H9 (cell line): Measurements from ENCODE around the gene MYH11. TPM values are rescaled to one million over a fixed set of nuclear protein-coding genes. Genes with fewer than 3 reads are reported as not detected.

Experiments
- DNase-seq: peaks from one replicate; pipeline ENCODE4 v3.0.0-alpha.2; 2017
- H2AFZ ChIP-seq: one replicate; pipeline ENCODE4 v1.6.1; 2013; ENCODE audit warnings: mild to moderate bottlenecking, low read length, control low read depth, moderate library complexity
- H2AK5ac ChIP-seq: 2 replicates; pipeline ENCODE4 v1.6.1; 2013; ENCODE audit warnings: low read length, control low read depth, mixed read lengths; ENCODE audit not compliant: insufficient read length
- H2BK120ac ChIP-seq: one replicate; pipeline ENCODE4 v1.6.1; 2013; ENCODE audit warnings: low read depth, mild to moderate bottlenecking, low read length, control low read depth, inconsistent platforms; ENCODE audit not compliant: poor library complexity, severe bottlenecking
- H2BK12ac ChIP-seq: 2 replicates; pipeline ENCODE4 v1.6.1; 2013; ENCODE audit warnings: low read length, control low read depth, mixed read lengths, low read depth; ENCODE audit not compliant: insufficient read length
- H2BK15ac ChIP-seq: 2 replicates; pipeline ENCODE4 v1.6.1; 2013; ENCODE audit warnings: low read depth, low read length, control low read depth
- H2BK20ac ChIP-seq: one replicate; pipeline ENCODE4 v1.6.1; 2013; ENCODE audit warnings: low read depth, mild to moderate bottlenecking, low read length, control low read depth, inconsistent platforms; ENCODE audit not compliant: poor library complexity, severe bottlenecking
- H2BK5ac ChIP-seq: 2 replicates; pipeline ENCODE4 v1.6.1; 2013; ENCODE audit warnings: low read length, control low read depth, mixed read lengths; ENCODE audit not compliant: insufficient read length
- H3K14ac ChIP-seq: 2 replicates; pipeline ENCODE4 v1.6.1; 2013; ENCODE audit warnings: low read length, control low read depth; ENCODE audit not compliant: insufficient read depth
- H3K18ac ChIP-seq: 2 replicates; pipeline ENCODE4 v1.6.1; 2013; ENCODE audit warnings: low read depth, mild to moderate bottlenecking, mixed read lengths, low read length, control low read depth; ENCODE audit not compliant: insufficient read length
- H3K23ac ChIP-seq: 2 replicates; pipeline ENCODE4 v1.6.1; 2013; ENCODE audit warnings: low read length, control low read depth, mixed read lengths, low read depth; ENCODE audit not compliant: insufficient read length
- H3K23me2 ChIP-seq: 2 replicates; pipeline ENCODE4 v1.6.1; 2013; ENCODE audit warnings: low read depth, mild to moderate bottlenecking, mixed read lengths, low read length, control low read depth; ENCODE audit not compliant: insufficient read length, poor library complexity, severe bottlenecking
- H3K27ac ChIP-seq: 2 replicates; pipeline ENCODE4 v1.5.1; 2013; ENCODE audit warnings: low read length, control low read depth, mixed read lengths, low read depth; ENCODE audit not compliant: insufficient read length
- H3K27me3 ChIP-seq: 2 replicates; pipeline ENCODE4 v1.6.1; 2013; ENCODE audit warnings: low read length, control low read depth, inconsistent platforms; ENCODE audit not compliant: insufficient read depth
- H3K4ac ChIP-seq: 2 replicates; pipeline ENCODE4 v1.6.1; 2013; ENCODE audit warnings: low read depth, mild to moderate bottlenecking, control low read depth, inconsistent platforms, low read length, moderate library complexity
- H3K4me1 ChIP-seq: 2 replicates; pipeline ENCODE4 v1.6.1; 2013; ENCODE audit warnings: low read length, control low read depth, inconsistent platforms; ENCODE audit not compliant: insufficient read depth
- H3K4me2 ChIP-seq: 2 replicates; pipeline ENCODE4 v1.6.1; 2013; ENCODE audit warnings: low read length, control low read depth, mixed read lengths; ENCODE audit not compliant: insufficient read length, insufficient read depth
- H3K56ac ChIP-seq: 2 replicates; pipeline ENCODE4 v1.6.1; 2013; ENCODE audit warnings: low read depth, mild to moderate bottlenecking, mixed read lengths, low read length, control low read depth; ENCODE audit not compliant: insufficient read length
- H3K79me1 ChIP-seq: 2 replicates; pipeline ENCODE4 v1.6.1; 2013; ENCODE audit warnings: low read depth, mild to moderate bottlenecking, moderate library complexity, low read length, control low read depth, inconsistent platforms; ENCODE audit not compliant: insufficient read depth, poor library complexity, severe bottlenecking
- H3K79me2 ChIP-seq: 2 replicates; pipeline ENCODE4 v1.6.1; 2013; ENCODE audit warnings: low read length, control low read depth, inconsistent platforms; ENCODE audit not compliant: insufficient read depth
- H3K9ac ChIP-seq: 2 replicates; pipeline ENCODE4 v1.6.1; 2013; ENCODE audit warnings: low read length, control low read depth, mixed read lengths; ENCODE audit not compliant: insufficient read length; ENCODE audit errors: extremely low read depth
- H3K9me3 ChIP-seq: one replicate; pipeline ENCODE4 v1.6.1; 2013; ENCODE audit warnings: low read depth, low read length, inconsistent platforms; ENCODE audit not compliant: control insufficient read depth
- H3T11ph ChIP-seq: one replicate; pipeline ENCODE4 v1.6.1; 2013; ENCODE audit warnings: mild to moderate bottlenecking, low read length, control low read depth, inconsistent platforms
- H4K20me1 ChIP-seq: one replicate; pipeline ENCODE4 v1.6.1; 2013; ENCODE audit not compliant: control insufficient read depth, insufficient read length, insufficient read depth
- H4K5ac ChIP-seq: 2 replicates; pipeline ENCODE4 v1.6.1; 2013; ENCODE audit warnings: low read depth, mild to moderate bottlenecking, mixed read lengths, low read length, control low read depth; ENCODE audit not compliant: insufficient read length
- H4K8ac ChIP-seq: replicated peaks from 2 replicates; pipeline ENCODE4 v1.6.1; 2013; ENCODE audit warnings: low read length, control low read depth, mixed read lengths, low read depth; ENCODE audit not compliant: insufficient read length
- H4K91ac ChIP-seq: 2 replicates; pipeline ENCODE4 v1.6.1; 2013; ENCODE audit warnings: low read depth, mild to moderate bottlenecking, moderate library complexity, mixed read lengths, low read length, control low read depth; ENCODE audit not compliant: insufficient read length
- H3K27ac Mint-ChIP-seq, 3 experiments: 2 replicates in 2 of 3; 3 replicates in 1 of 3; pipeline ENCODE4 v1.8.0; 2020 to 2021; ENCODE audit warnings: mixed read lengths in 3 of 3, mild to moderate bottlenecking in 1 of 3, moderate library complexity in 1 of 3
- H3K27me3 Mint-ChIP-seq: 2 replicates; pipeline ENCODE4 v1.8.0; 2021; ENCODE audit warnings: low read depth, mild to moderate bottlenecking, moderate library complexity, mixed read lengths
- H3K36me3 Mint-ChIP-seq, 3 experiments: 2 replicates in 2 of 3; 3 replicates in 1 of 3; pipeline ENCODE4 v1.8.0; 2020 to 2021; ENCODE audit warnings: low read depth in 3 of 3, mixed read lengths in 3 of 3; ENCODE audit not compliant: insufficient read depth in 1 of 3
- H3K4me1 Mint-ChIP-seq, 2 experiments: 2 replicates each; pipeline ENCODE4 v1.8.0; 2020; ENCODE audit warnings: mixed read lengths in 2 of 2
- H3K4me3 Mint-ChIP-seq, 2 experiments: 2 replicates in 1 of 2; 3 replicates in 1 of 2; pipeline ENCODE4 v1.8.0; 2020 to 2021; ENCODE audit warnings: mild to moderate bottlenecking in 2 of 2, mixed read lengths in 2 of 2, moderate library complexity in 1 of 2
- H3K9me3 Mint-ChIP-seq, 2 experiments: 2 replicates in 1 of 2; 3 replicates in 1 of 2; pipeline ENCODE4 v1.8.0; 2020; ENCODE audit warnings: mild to moderate bottlenecking in 2 of 2, mixed read lengths in 2 of 2, moderate library complexity in 1 of 2
- CTCF ChIP-seq: fragments of 200-600 bp; sonication (generic); conservative IDR thresholded peaks from 3 replicates; pipeline ENCODE4 v1.8.0; 2021; ENCODE audit warnings: antibody characterized with exemption, mild to moderate bottlenecking
- WGBS: extraction: QIAGEN DNeasy Blood & Tissue Kit; methylation state at CpG from one replicate; pipeline ENCODE4 v1.1.7; 2013; ENCODE audit warnings: missing lambda C conversion rate, low lambda C conversion rate, mixed read lengths; ENCODE audit not compliant: insufficient read length; ENCODE audit errors: extremely low coverage; 5-methylcytosine and 5-hydroxymethylcytosine counted together
- total RNA-seq: library from RNA; stranded (reverse); gene quantifications from 2 replicates; pipeline ENCODE4 v1.2.1, GENCODE V29; 2021

MYH11 gene
- total RNA-seq, 1 experiment from 2014 or later: 0.42 TPM

- Histone ChIP-seq H3K9ac (no peak overlapping the region), H3K4me1 (no peaks in the 10 kb centered on the region), H4K20me1 (peaks cover 2% of the 10 kb centered on the region), H3K18ac (no peak overlapping the region), H3K23me2 (peaks cover 4% of the 10 kb centered on the region), H3K14ac (no peak overlapping the region), H3K9me3 (no peaks in the 10 kb centered on the region), H3K4ac (no peak overlapping the region), H2AK5ac (no peak overlapping the region), H2BK5ac (no peak overlapping the region), H3K27me3 (no peaks in the 10 kb centered on the region), H2BK120ac (no peak overlapping the region), H3K79me1 (peaks cover 11% of the 10 kb centered on the region), H3K23ac (no peak overlapping the region), H4K5ac (no peak overlapping the region), H2BK12ac (no peak overlapping the region), H2BK20ac (no peak overlapping the region), H3K79me2 (no peaks in the 10 kb centered on the region; the same call in 1 of the 2 replicates), H3K27ac (no peak overlapping the region), H4K8ac (no peak overlapping the region), H2AFZ (no peak overlapping the region), H3K56ac (no peak overlapping the region), H4K91ac (no peak overlapping the region), H3K4me2 (no peak overlapping the region), H2BK15ac (no peak overlapping the region), H3T11ph (no peak overlapping the region)
- no peak overlapping the region for H3K4me3 Mint-ChIP-seq
- no CpG with 5 or more reads among the region's 2 CpGs for WGBS
- no peaks in the 10 kb centered on the region; the same call in 1 of the 2 replicates for H3K27me3 Mint-ChIP-seq
- no peak overlapping the region for H3K27ac Mint-ChIP-seq
- DNase-seq: no peak
- H3K9me3 Mint-ChIP-seq: 0 out of 5 replicates have a peak, but pooled peaks cover 0 to 2% of the 10 kb centered on the region in 2 experiments
- peaks cover 2 to 11% (median 6%) of the 10 kb centered on the region in 3 experiments; a peak in 5 of 7 replicates for H3K36me3 Mint-ChIP-seq
- peaks cover 7 to 9% of the 10 kb centered on the region in 2 experiments; a peak in 3 of 4 replicates for H3K4me1 Mint-ChIP-seq
- TF ChIP-seq CTCF: no peak
Observed at GRCh38 chr16:15654591-15654990, 202.2 kb downstream of the MYH11 start.
